ENCODE measurements around the gene TRAF3.

DNA sequence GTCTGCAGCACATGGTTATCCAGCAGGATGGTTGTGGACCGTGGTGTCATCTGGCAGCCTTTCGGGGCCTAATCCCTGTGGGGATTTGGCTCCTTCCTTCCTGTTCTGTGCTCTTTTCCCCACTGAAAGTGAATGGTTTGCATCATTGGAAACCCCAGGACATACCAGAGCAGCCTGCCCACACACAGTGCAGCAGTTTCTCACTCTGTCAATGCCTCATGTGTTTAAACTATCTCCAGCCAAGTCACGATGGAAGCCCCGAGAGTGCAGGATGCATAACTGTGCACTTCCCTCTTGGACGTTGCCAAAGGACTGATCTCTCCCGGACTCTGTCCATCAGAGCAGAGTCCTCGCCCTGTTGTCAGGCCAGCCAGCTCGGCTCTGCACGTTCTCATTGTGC is 116.2 kb downstream of the TRAF3 start:
- no peak for TF ChIP-seq ZNF274 (IDR thresholded peaks at IDR 0.05; ENCODE audit: low read depth, low read length)
- no peak for TF ChIP-seq YY1 (IDR thresholded peaks at IDR 0.05; ENCODE audit: insufficient read depth, insufficient read length)
- no peak for TF ChIP-seq SUZ12 (IDR thresholded peaks at IDR 0.05; ENCODE audit: extremely low read depth, insufficient read depth, insufficient read length)

Measured in NT2/D1 (cell line).